Measurements from ENCODE around the gene CENPE. TPM values are rescaled to one million over a fixed set of nuclear protein-coding genes. Genes with fewer than 3 reads are reported as not detected.

CENPE gene
- total RNA-seq, 2 donors from 2014 or later, result 0.87 to 4.5 TPM

GRCh38 chr4:103067841-103068547, 130.1 kb downstream of the CENPE start:
- Histone ChIP-seq H3K9me3 (no peaks in the 10 kb centered on the region), H3K36me3 (no peaks in the 10 kb centered on the region), H3K4me3 (no peak overlapping the region), H3K4me1 (replicated peaks) (no peaks in the 10 kb centered on the region), H3K27ac (no peak overlapping the region), H3K27me3 (replicated peaks; ENCODE audit: insufficient read depth) (no peaks in the 10 kb centered on the region)
- no peak for DNase-seq (ENCODE audit: low spot score)
- TF ChIP-seq POLR2A (IDR thresholded peaks at IDR 0.05) (no peak), CTCF (IDR thresholded peaks at IDR 0.05) (no peak), POLR2AphosphoS5 (IDR thresholded peaks at IDR 0.05) (no peak)
- WGBS, result 93% methylated on average over 2 of the region's 2 CpGs
- intact Hi-C loops (cut with DNase I), result no loop called here

GRCh38 chr4:103060453-103061148, 137.5 kb downstream of the CENPE start:
- Histone ChIP-seq H3K4me1 (replicated peaks) (no peaks in the 10 kb centered on the region), H3K4me3 (no peak overlapping the region), H3K27ac (no peak overlapping the region), H3K27me3 (replicated peaks; ENCODE audit: insufficient read depth) (no peaks in the 10 kb centered on the region), H3K9me3 (no peaks in the 10 kb centered on the region), H3K36me3 (no peaks in the 10 kb centered on the region)
- 91% methylated on average over 2 of the region's 2 CpGs for WGBS
- TF ChIP-seq CTCF (IDR thresholded peaks at IDR 0.05) (no peak), POLR2A (IDR thresholded peaks at IDR 0.05) (no peak), POLR2AphosphoS5 (IDR thresholded peaks at IDR 0.05) (no peak)
- intact Hi-C loops (cut with DNase I), result no loop called here
- DNase-seq (ENCODE audit: low spot score), result no peak

Other genes starting within 250 kb of the CENPE start
- 1 to 10 TPM in 1 of 2 donors, not detected in 1; 9.3 TPM for gene SLC9B1, start 178.6 kb downstream of the CENPE start, total RNA-seq
- 1 to 10 TPM; 3.9 to 8.7 TPM for gene SLC9B2, start 121.6 kb downstream of the CENPE start, total RNA-seq
- 10 to 100 TPM; 41.5 to 54.1 TPM for gene BDH2, start 98.5 kb downstream of the CENPE start, total RNA-seq

All from prostate gland (tissue), 2 donors.